GM12875 (cell line): ENCODE results near the gene AFG1L.

Experiments
- H3K4me3 ChIP-seq: one replicate; pipeline ENCODE4 v1.5.1; 2011; ENCODE audit warnings: low read depth, low read length, control low read depth
- TF ChIP-seq, protein P1 (sequence below): IDR thresholded peaks from 2 replicates; pipeline ENCODE4 v1.5.1; 2011; ENCODE audit warnings: low read depth, mild to moderate bottlenecking, control low read depth, inconsistent platforms, low read length, moderate library complexity, borderline replicate concordance; ENCODE audit not compliant: insufficient read depth

The AFG1L gene

DNA sequence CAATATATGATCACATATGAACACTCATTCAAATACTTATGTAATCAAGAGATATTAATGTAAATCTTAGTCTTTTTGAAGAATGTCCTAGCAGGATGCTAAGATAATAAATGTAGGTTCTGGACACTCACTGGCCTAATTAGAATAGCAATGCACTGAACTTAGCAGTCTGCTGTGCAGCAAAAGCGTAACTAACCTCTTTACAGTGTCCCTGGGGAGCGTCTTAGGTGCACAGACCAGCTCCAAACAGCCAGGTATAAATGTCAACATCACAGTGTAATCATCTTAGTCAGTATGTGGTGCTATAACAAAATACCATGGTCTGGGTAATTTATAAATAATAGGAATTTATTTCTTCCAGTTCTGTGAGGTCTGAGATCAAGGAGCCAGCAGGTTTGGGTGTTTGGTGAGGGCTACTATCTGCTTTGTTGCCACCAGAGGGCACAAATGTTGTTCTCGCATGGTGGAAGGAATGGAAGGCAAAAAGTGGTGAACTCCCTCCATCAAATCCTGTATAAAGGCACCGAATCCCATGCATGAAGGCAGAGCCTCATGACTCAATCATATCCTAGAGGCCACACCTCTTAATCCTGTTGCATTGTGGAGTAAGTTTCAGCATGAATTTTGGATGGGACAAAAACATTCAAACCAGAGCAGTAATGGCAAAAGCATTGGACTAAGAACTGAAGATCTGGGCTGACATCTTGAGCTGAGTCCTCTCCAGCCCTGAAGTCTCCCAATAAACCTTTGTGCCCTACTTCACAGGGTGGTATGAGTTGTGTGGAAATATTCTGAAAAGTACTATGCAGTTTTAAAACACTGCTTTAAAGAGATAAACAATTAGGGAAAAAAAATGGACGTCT, 224.1 kb downstream of the AFG1L start:
- no peak overlapping the region for H3K4me3 ChIP-seq
- TF ChIP-seq, protein P1, sequence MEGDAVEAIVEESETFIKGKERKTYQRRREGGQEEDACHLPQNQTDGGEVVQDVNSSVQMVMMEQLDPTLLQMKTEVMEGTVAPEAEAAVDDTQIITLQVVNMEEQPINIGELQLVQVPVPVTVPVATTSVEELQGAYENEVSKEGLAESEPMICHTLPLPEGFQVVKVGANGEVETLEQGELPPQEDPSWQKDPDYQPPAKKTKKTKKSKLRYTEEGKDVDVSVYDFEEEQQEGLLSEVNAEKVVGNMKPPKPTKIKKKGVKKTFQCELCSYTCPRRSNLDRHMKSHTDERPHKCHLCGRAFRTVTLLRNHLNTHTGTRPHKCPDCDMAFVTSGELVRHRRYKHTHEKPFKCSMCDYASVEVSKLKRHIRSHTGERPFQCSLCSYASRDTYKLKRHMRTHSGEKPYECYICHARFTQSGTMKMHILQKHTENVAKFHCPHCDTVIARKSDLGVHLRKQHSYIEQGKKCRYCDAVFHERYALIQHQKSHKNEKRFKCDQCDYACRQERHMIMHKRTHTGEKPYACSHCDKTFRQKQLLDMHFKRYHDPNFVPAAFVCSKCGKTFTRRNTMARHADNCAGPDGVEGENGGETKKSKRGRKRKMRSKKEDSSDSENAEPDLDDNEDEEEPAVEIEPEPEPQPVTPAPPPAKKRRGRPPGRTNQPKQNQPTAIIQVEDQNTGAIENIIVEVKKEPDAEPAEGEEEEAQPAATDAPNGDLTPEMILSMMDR = peak; percentile 58

DNA sequence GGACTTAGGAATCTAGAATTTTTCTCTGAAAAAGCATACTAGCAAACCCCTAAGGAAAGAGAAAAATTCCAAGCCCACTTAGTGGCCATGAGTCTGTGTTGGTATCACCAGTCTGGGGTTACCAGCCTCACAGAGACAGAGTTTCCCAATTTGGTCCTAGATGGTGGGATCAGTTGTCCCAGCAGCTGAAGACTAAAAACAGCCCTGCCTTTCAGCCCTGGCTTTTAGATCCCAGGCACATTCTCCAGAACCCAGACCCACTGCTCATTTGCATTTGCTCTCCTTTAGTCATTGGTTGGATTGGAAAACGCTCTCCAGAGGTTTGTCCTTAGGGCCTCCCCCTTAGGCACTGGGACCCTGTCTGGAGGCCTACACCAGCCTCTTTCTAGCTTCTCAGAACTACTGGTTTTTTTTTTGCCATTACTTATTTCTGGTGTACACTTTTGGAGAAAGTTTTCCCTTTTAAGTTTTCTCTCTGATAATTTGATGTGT, 226.8 kb downstream of the AFG1L start:
- no peak overlapping the region for H3K4me3 ChIP-seq
- TF ChIP-seq, protein P1 = no peak

DNA sequence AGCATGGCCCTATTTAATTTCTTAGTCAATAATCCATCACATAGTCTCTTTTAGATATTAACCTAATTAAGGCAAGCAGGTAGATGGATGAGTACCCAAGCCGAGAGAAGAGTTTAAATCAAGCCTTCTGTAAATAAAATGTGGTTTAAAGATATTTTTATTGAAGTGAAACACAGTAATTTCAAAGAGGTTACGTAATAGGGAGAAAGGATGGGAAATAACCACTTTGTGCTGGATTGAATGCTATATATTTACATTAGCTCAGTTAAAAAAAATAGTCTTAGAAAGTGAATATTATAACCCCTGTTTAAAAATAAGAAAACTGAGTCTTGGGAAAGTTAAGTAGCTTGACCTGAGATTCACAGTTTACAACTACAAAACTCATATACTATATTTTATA, 228.8 kb downstream of the AFG1L start:
- H3K4me3 ChIP-seq = no peak overlapping the region
- TF ChIP-seq, protein P1 = no peak

DNA sequence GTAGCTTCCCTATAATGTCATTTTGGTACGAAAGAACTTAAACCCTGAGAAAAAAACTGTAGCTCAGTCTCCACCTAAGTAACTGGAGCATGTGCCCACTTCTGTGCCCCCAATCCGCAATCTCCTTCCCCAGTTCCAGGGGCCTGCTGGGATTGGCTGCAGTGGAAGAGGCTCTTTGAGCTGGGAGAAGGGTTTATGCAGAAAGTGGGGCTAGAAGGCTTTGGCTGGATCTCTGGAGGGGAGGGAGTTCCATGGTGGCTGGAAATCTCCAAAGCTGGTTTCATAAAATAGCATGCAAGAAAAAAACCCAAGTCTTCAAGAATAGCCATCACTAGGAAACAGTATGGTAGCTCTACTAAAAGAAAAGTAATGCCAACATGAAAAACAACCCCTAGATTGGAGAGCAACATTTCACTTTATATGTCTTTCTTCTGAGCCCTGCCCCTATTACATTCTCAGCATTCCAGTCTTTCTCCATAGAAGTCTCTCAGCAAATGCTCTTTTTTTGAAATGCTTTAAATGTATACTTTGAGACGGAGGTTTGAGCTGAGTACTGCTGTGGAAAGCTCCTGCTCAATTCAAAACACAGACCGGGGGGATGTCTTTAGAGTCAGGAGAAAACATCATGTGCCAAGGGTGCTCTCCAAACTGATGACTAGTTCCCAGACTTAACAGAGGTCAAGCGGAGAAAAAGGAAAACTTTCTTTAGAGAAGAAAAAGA, 229.8 kb downstream of the AFG1L start:
- no peak overlapping the region for H3K4me3 ChIP-seq
- TF ChIP-seq, protein P1 = no peak

DNA sequence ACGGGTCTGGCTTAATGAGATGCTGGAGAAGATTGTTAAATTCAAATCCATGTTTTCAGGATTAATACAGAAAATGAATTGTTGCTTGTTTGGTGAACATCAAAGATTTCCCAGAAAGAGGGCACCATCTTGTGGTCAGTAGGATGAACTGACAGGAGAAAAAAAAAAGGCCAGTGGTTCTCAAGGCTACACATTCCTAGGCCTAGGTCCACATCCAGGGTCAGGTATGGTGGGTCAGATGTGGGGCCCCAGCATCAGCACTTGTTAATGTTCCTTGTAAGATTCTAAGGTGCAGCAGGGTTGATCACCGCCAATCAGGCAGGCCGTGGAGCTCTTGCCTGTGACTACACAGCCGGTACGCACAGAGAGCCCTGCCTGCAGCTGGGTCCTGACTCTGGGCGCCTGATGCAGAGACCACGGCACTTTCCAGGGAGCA, 231.9 kb downstream of the AFG1L start:
- H3K4me3 ChIP-seq = no peak overlapping the region
- TF ChIP-seq, protein P1 = peak; percentile 57; the same call in 1 of the 2 replicates

DNA sequence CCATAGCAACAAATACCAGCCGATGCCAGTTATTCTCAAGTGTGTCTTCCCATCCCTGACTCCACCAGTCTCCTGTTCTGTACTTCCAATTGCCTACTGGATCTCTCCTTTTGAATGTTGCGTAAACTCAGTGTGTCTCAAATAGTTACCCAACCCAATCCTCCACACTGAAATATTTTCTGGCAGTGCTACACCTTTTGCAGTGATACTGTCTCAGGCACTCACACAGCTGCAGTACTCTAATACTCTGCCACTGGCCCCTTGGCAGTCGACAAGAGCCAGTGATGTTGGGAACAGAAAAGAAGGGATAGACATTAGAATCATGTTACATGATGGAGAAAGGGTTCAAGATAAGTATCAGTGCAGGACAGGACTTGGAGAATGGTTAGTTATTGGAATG, 234.0 kb downstream of the AFG1L start:
- H3K4me3 ChIP-seq = no peak overlapping the region
- TF ChIP-seq, protein P1 = no peak
